GM18907 (cell line): ENCODE results near the gene ANKRD16.
A peak's percentile ranks its signal among the peaks of the same experiment; 100 is the strongest.

Source experiments
- ATAC-seq: cut with Tn5 transposase; IDR thresholded peaks from one replicate; pipeline ENCODE4 v1.9.1; 2021; ENCODE audit warnings: mild to moderate bottlenecking, moderate library complexity; ENCODE audit not compliant: unreplicated experiment

The ANKRD16 gene

DNA sequence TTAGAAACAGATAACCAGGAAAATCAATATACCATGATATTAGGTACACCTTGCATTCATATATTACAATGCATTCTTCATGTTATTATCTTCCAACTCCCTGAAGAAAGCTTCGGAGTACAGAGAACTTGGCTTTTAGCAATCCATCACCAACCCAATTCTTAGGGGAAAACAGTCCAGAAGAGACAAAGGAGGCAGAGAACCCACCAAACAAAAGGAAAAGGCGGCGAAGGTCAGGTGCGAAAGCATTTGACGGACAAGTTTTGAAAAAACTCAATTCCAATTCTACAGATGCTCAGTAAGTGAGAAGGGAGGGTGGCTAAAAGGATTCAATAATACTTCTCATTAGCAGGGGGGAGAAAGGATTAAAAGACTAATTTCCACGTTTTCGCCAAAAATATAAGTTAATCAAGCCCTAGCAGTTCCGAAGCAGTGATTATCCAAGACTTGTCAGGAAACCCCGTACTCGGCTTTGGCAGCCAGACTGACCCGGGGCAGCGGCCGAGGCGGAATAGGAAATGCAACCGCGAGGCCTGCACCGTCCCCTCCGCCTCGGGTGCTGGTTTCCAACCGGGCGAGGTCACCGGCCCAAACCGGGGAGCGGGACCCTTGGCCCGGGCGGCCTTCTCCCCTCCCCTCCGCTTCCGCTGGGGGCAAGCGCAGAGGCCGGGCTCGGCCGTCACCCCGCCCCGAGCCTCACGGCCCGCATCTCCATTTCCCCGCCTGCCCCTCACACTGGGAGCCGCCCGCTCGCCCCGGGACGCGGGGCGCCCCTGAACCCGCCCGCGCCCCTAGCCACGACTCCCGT lies 77.2 kb downstream of the ANKRD16 start:
- peak; percentile 30 for ATAC-seq
